Pons (tissue), 1 donor: ENCODE data around the gene LYPLA2.
"Not testable (repeated sequence)": the region's sequence is repeated elsewhere in the genome, so short reads cannot be mapped to it uniquely, and the experiment has no call there.

Source experiments
- DNase-seq: peaks from one replicate; pipeline ENCODE4 v3.0.0-alpha.2; 2016; ENCODE audit warnings: low spot score

The LYPLA2 gene

GRCh38 chr1:23801338-23801748 is 10.4 kb downstream of the LYPLA2 start:
- no peak for DNase-seq

- DNase-seq: no peak
Observed at GRCh38 chr1:23801876-23802275, 10.9 kb downstream of the LYPLA2 start.

GRCh38 chr1:23802809-23803342 is 11.9 kb downstream of the LYPLA2 start:
- DNase-seq: not testable (repeated sequence)

- DNase-seq: no peak
Observed at GRCh38 chr1:23803674-23804073, 12.7 kb downstream of the LYPLA2 start.

GRCh38 chr1:23804183-23804835 is 13.4 kb downstream of the LYPLA2 start:
- no peak for DNase-seq

- no peak for DNase-seq
Observed at GRCh38 chr1:23805025-23805424, 14.1 kb downstream of the LYPLA2 start.

GRCh38 chr1:23806280-23806679 is 15.3 kb downstream of the LYPLA2 start:
- no peak for DNase-seq

GRCh38 chr1:23807453-23807852 is 16.5 kb downstream of the LYPLA2 start:
- DNase-seq: no peak

GRCh38 chr1:23809751-23810171 is 18.8 kb downstream of the LYPLA2 start:
- peak; percentile 66 for DNase-seq

- peak; percentile 71 for DNase-seq
Observed at GRCh38 chr1:23810818-23811540, 20.0 kb downstream of the LYPLA2 start.

GRCh38 chr1:23814016-23814415 is 23.1 kb downstream of the LYPLA2 start:
- no peak for DNase-seq

- no peak for DNase-seq
Observed at GRCh38 chr1:23816361-23816760, 25.4 kb downstream of the LYPLA2 start.

GRCh38 chr1:23816906-23817305 is 26.0 kb downstream of the LYPLA2 start:
- DNase-seq: no peak

GRCh38 chr1:23817633-23818032 is 26.7 kb downstream of the LYPLA2 start:
- no peak for DNase-seq

- no peak for DNase-seq
Observed at GRCh38 chr1:23823767-23824166, 32.8 kb downstream of the LYPLA2 start.

GRCh38 chr1:23824711-23825075 is 33.7 kb downstream of the LYPLA2 start:
- DNase-seq: no peak

GRCh38 chr1:23825076-23825761 is 34.3 kb downstream of the LYPLA2 start, which contains the start of gene HMGCL:
HMGCL (minus strand) TSS chr1:23825429; CDS start chr1:23825415, 14 bp downstream.
- peak; percentile 86 for DNase-seq

- no peak for DNase-seq
Observed at GRCh38 chr1:23825762-23826522, 35.0 kb downstream of the LYPLA2 start.

- not testable (repeated sequence) for DNase-seq
Observed at GRCh38 chr1:23826590-23826989, 35.6 kb downstream of the LYPLA2 start.

GRCh38 chr1:23827717-23828116 is 36.8 kb downstream of the LYPLA2 start:
- no peak for DNase-seq

- DNase-seq: not testable (repeated sequence)
Observed at GRCh38 chr1:23834156-23834555, 43.2 kb downstream of the LYPLA2 start.

GRCh38 chr1:23836037-23836436 is 45.1 kb downstream of the LYPLA2 start:
- DNase-seq: no peak
